Measurements from ENCODE around the gene MOV10L1. TPM values are rescaled to one million over a fixed set of nuclear protein-coding genes. Genes with fewer than 3 reads are reported as not detected.

The MOV10L1 gene
- total and polyA plus RNA-seq, 9 of the 15 experiments (the other 6 are each of a cell fraction or from before 2014, with no cell fraction given): 0.06 to 0.43 (median 0.15) TPM

DNA sequence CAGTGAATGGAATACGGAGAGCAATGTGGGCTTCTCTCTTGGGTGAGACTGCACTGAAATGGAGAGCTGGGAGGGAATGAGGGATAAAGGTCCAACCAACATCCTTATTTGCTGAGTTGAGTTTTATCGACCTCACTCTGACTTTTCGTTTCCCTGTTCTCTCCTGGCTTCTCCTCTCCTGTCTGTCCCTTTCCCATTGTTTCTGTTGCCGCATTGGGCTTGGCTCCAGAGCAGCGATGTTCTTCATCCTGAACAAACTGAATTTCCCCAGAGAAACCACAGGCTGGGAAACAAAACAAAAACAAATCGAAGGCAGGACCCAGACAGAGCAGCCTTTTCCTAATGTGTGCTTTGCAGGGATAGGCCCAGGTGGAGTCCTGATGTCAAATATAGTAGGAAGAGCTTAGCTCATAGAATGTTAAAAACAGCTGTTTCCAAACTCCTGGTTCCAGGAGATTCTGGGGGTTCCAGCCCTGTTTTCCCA is 30.0 kb downstream of the MOV10L1 start (continued):
- TF ChIP-seq, protein P1, sequence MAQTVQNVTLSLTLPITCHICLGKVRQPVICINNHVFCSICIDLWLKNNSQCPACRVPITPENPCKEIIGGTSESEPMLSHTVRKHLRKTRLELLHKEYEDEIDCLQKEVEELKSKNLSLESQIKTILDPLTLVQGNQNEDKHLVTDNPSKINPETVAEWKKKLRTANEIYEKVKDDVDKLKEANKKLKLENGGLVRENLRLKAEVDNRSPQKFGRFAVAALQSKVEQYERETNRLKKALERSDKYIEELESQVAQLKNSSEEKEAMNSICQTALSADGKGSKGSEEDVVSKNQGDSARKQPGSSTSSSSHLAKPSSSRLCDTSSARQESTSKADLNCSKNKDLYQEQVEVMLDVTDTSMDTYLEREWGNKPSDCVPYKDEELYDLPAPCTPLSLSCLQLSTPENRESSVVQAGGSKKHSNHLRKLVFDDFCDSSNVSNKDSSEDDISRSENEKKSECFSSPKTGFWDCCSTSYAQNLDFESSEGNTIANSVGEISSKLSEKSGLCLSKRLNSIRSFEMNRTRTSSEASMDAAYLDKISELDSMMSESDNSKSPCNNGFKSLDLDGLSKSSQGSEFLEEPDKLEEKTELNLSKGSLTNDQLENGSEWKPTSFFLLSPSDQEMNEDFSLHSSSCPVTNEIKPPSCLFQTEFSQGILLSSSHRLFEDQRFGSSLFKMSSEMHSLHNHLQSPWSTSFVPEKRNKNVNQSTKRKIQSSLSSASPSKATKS (CRISPR knock-in tag; IDR thresholded peaks at IDR 0.05): no peak
- TF ChIP-seq ZNF354B (CRISPR knock-in tag; IDR thresholded peaks at IDR 0.05) (no peak), HMGXB4 (CRISPR knock-in tag; IDR thresholded peaks at IDR 0.05) (no peak), ZFPM2 (CRISPR knock-in tag; IDR thresholded peaks at IDR 0.05) (no peak), DNMT1 (IDR thresholded peaks at IDR 0.05) (no peak), HLTF (IDR thresholded peaks at IDR 0.05) (no peak), ZNF780A (CRISPR knock-in tag; IDR thresholded peaks at IDR 0.05) (no peak), TCF7 (IDR thresholded peaks at IDR 0.05; ENCODE audit: borderline replicate concordance) (no peak), NFYB (IDR thresholded peaks at IDR 0.05; ENCODE audit: extremely low read depth, insufficient read length) (no peak), COPS2 (conservative IDR thresholded peaks at IDR 0.05) (no peak), PHTF2 (CRISPR knock-in tag; IDR thresholded peaks at IDR 0.05) (no peak), KAT8 (IDR thresholded peaks at IDR 0.05; ENCODE audit: low read depth) (no peak), OTX1 (CRISPR knock-in tag; IDR thresholded peaks at IDR 0.05) (no peak), HCFC1 (IDR thresholded peaks at IDR 0.05; ENCODE audit: low read depth, low read length) (no peak), ARHGAP35 (IDR thresholded peaks at IDR 0.05; ENCODE audit: partially characterized antibody) (no peak), MAFG (tag; conservative IDR thresholded peaks at IDR 0.05) (peak; percentile 33; the same call in 1 of the 2 replicates), EP400 (IDR thresholded peaks at IDR 0.05) (no peak), EHMT2 (IDR thresholded peaks at IDR 0.05) (no peak), MIER1 (IDR thresholded peaks at IDR 0.05; ENCODE audit: low read depth) (no peak), PHB2 (IDR thresholded peaks at IDR 0.05; ENCODE audit: low read depth) (no peak), BRD9 (IDR thresholded peaks at IDR 0.05; ENCODE audit: low read depth, partially characterized antibody) (no peak), FOXK1 (CRISPR knock-in tag; IDR thresholded peaks at IDR 0.05; ENCODE audit: borderline replicate concordance) (no peak), ZNF316 (IDR thresholded peaks at IDR 0.05) (peak; percentile 84), RBM22 (IDR thresholded peaks at IDR 0.05; ENCODE audit: low read depth, low read length, poor library complexity, severe bottlenecking) (no peak), RBM15 (IDR thresholded peaks at IDR 0.05; ENCODE audit: insufficient read depth, low read length) (no peak), CAMTA2 (CRISPR knock-in tag; conservative IDR thresholded peaks at IDR 0.05) (no peak)
- TF ChIP-seq, protein P2, sequence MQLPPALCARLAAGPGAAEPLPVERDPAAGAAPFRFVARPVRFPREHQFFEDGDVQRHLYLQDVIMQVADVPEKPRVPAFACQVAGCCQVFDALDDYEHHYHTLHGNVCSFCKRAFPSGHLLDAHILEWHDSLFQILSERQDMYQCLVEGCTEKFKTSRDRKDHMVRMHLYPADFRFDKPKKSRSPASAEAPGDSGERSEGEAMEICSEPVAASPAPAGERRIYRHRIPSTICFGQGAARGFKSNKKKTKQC (CRISPR knock-in tag; IDR thresholded peaks at IDR 0.05): no peak

Data from K562 (cell line).